Stimulated activated CD8-positive, alpha-beta memory T cell treated with anti-CD3 and anti-CD28 coated beads, Interleukin-12 subunit alpha, Interleukin-12 subunit beta, amount 100 ng/mL, for 24 hours (primary cell): Measurements from ENCODE around the gene EFCAB6.

Experiments used
- DNase-seq: peaks from one replicate; pipeline ENCODE4 v3.0.0-alpha.2; 2020; ENCODE audit errors: extremely low read depth

EFCAB6 gene

GRCh38 chr22:43484227-43484626, 327.9 kb downstream of the EFCAB6 start:
- no peak for DNase-seq

GRCh38 chr22:43483669-43484068, 328.4 kb downstream of the EFCAB6 start:
- DNase-seq: no peak

GRCh38 chr22:43483266-43483665, 328.8 kb downstream of the EFCAB6 start:
- no peak for DNase-seq

GRCh38 chr22:43482318-43482625, 329.8 kb downstream of the EFCAB6 start:
- no peak for DNase-seq

GRCh38 chr22:43481568-43482317, 330.4 kb downstream of the EFCAB6 start:
- no peak for DNase-seq

GRCh38 chr22:43479962-43480361, 332.1 kb downstream of the EFCAB6 start:
- no peak for DNase-seq

GRCh38 chr22:43479301-43479950, 332.7 kb downstream of the EFCAB6 start:
- no peak for DNase-seq
